A549 treated with AZD2906 at 1 μM for 4 hours (cell line): ENCODE data around the gene METAP2. TPM values are rescaled to one million over a fixed set of nuclear protein-coding genes. Genes with fewer than 3 reads are reported as not detected.

ENCODE experiments used
- total RNA-seq: library from RNA; stranded (reverse); fragments of 200-300 nt; extraction: Qiagen RNA extraction; gene quantifications from 5 replicates; pipeline ENCODE4 v1.2.3, GENCODE V29; 2022

The METAP2 gene
- 113 to 193 TPM (median 120 TPM) in 5 replicates for total RNA-seq

GRCh38 chr12:95473884-95474659 lies at the start of gene METAP2:
Gene METAP2 (plus strand): TSS chr12:95474152. CDS start chr12:95474180, 28 bp downstream.

DNA sequence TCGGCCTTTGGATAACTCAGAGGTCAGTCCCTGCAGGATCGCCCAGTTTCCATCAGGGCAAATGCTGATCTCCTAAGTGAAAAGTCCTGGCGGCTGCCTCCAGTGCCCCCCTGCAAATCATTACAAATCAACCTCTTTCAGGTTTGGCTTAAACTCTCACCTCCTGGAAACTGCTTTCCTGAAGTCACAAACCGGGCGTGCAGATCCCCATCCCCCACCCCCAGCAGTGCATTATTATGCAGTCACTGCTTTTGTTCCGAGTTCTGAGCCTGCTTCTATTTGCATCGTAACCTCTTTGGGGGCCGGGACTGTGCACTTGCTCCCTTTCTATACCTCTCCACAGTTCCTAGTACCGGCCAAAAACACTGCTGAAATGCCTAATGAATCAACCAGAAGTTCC lies 77.4 kb downstream of the METAP2 start, which contains the start of gene USP44:
TSS of gene USP44 (minus strand) at position 172 of the 400 bp plus-strand sequence. CDS start 17,220 bp downstream, outside the sequence.

Other genes with a start within 250 kb of the METAP2 start
- 0.08 to 0.17 TPM (median 0.13 TPM) in 5 replicates for gene USP44, start 77.3 kb downstream of the METAP2 start, total RNA-seq